Naive thymus-derived CD4-positive, alpha-beta T cell (primary cell): Measurements from ENCODE around the gene AGMO. TPM values are rescaled to one million over a fixed set of nuclear protein-coding genes. Genes with fewer than 3 reads are reported as not detected.

Experiments
- ATAC-seq: fragments of 150-1000 bp; cut with Tn5 transposase; 2 replicates; pipeline ENCODE4 v1.10.0; 2021; ENCODE audit warnings: mild to moderate bottlenecking, moderate library complexity
- CTCF ChIA-PET: fragments of 350-600 bp; sonication (Branson Sonifier 250); formaldehyde crosslinking; loops from one replicate; lab custom pipeline; 2021; ENCODE audit warnings: antibody characterized with exemption; lab: Charles Lee
- POLR2A ChIA-PET: fragments of 350-600 bp; sonication (Branson Sonifier 250); formaldehyde crosslinking; loops from one replicate; lab custom pipeline; 2021; ENCODE audit warnings: antibody characterized with exemption, inconsistent platforms; lab: Charles Lee
- DNase-seq, 9 donors: peaks; one replicate each; pipeline versions ENCODE4 v3.0.0 to v3.0.0-alpha.2; 2020 to 2022; ENCODE audit warnings: mixed read lengths in 1 of 9
- H3K27ac ChIP-seq: one replicate; pipeline ENCODE4 v1.7.0; 2013; ENCODE audit warnings: mild to moderate bottlenecking, low read depth, low read length, moderate library complexity
- H3K27me3 ChIP-seq, 2 donors: one replicate each; pipeline ENCODE4 v1.7.0; 2013; ENCODE audit warnings: low read length in 2 of 2, mild to moderate bottlenecking in 2 of 2, moderate library complexity in 2 of 2; ENCODE audit not compliant: control insufficient read depth in 2 of 2, insufficient read depth in 2 of 2
- H3K36me3 ChIP-seq, 3 experiments: 1 replicate in 2 of 3; 2 replicates in 1 of 3; pipeline ENCODE4 v1.7.0; 2013; ENCODE audit warnings: low read length in 3 of 3, mild to moderate bottlenecking in 3 of 3, moderate library complexity in 1 of 3; ENCODE audit not compliant: insufficient read depth in 3 of 3, control insufficient read depth in 2 of 3
- H3K4me1 ChIP-seq, 2 donors: one replicate each; pipeline ENCODE4 v1.7.0; 2013; ENCODE audit warnings: low read length in 2 of 2, mild to moderate bottlenecking in 2 of 2, moderate library complexity in 1 of 2; ENCODE audit not compliant: control insufficient read depth in 2 of 2, insufficient read depth in 2 of 2
- H3K4me3 ChIP-seq: 2 replicates; pipeline ENCODE4 v1.7.0; 2013; ENCODE audit warnings: mild to moderate bottlenecking, low read length
- H3K9me3 ChIP-seq, 3 experiments: 1 replicate in 2 of 3; 2 replicates in 1 of 3; pipeline ENCODE4 v1.7.0; 2013; ENCODE audit warnings: low read length in 3 of 3; ENCODE audit not compliant: control insufficient read depth in 2 of 3
- H3K27ac Mint-ChIP-seq, 9 donors: one replicate each; pipeline ENCODE4 v1.8.0; 2020 to 2022; ENCODE audit warnings: mixed read lengths in 9 of 9, mild to moderate bottlenecking in 8 of 9, moderate library complexity in 5 of 9, inconsistent platforms in 2 of 9
- H3K27me3 Mint-ChIP-seq, 5 donors: one replicate each; pipeline ENCODE4 v1.8.0; 2021 to 2022; ENCODE audit warnings: mixed read lengths in 5 of 5, mild to moderate bottlenecking in 1 of 5
- H3K36me3 Mint-ChIP-seq, 5 donors: one replicate each; pipeline ENCODE4 v1.8.0; 2020 to 2022; ENCODE audit warnings: mixed read lengths in 5 of 5, mild to moderate bottlenecking in 3 of 5, inconsistent platforms in 1 of 5
- H3K4me1 Mint-ChIP-seq, 7 donors: one replicate each; pipeline ENCODE4 v1.8.0; 2020 to 2022; ENCODE audit warnings: mixed read lengths in 7 of 7, mild to moderate bottlenecking in 3 of 7, inconsistent platforms in 1 of 7
- H3K4me3 Mint-ChIP-seq, 10 donors: one replicate each; pipeline ENCODE4 v1.8.0; 2020 to 2022; ENCODE audit warnings: mild to moderate bottlenecking in 10 of 10, mixed read lengths in 10 of 10, moderate library complexity in 6 of 10, inconsistent platforms in 2 of 10
- H3K9me3 Mint-ChIP-seq, 11 donors: one replicate each; pipeline ENCODE4 v1.8.0; 2020 to 2022; ENCODE audit warnings: mixed read lengths in 11 of 11, mild to moderate bottlenecking in 4 of 11, inconsistent platforms in 1 of 11, moderate library complexity in 1 of 11
- intact Hi-C, 2 donors: fragments of 100-400 bp; cut with micrococcal nuclease; formaldehyde crosslinking; loops; one replicate each; pipeline ENCODE4 v1.15.1; 2023
- polyA plus RNA-seq, 2 donors: library from polyadenylated mRNA; unstranded; fragments of 300-500 nt; fragmentation: Illumina TruSeq; gene quantifications; one replicate each; pipeline ENCODE4 v1.2.3, GENCODE V29; 2021
- total RNA-seq, 6 experiments: library from RNA in 5 of 6; stranded (reverse) in 5 of 6; gene quantifications; 1 replicate in 5 of 6; 2 replicates in 1 of 6; pipeline ENCODE4 v1.2.3 and lab custom pipeline; 2021 to 2026

Gene AGMO
- total and polyA plus RNA-seq, 7 experiments from 2014 or later, result not detected

DNA sequence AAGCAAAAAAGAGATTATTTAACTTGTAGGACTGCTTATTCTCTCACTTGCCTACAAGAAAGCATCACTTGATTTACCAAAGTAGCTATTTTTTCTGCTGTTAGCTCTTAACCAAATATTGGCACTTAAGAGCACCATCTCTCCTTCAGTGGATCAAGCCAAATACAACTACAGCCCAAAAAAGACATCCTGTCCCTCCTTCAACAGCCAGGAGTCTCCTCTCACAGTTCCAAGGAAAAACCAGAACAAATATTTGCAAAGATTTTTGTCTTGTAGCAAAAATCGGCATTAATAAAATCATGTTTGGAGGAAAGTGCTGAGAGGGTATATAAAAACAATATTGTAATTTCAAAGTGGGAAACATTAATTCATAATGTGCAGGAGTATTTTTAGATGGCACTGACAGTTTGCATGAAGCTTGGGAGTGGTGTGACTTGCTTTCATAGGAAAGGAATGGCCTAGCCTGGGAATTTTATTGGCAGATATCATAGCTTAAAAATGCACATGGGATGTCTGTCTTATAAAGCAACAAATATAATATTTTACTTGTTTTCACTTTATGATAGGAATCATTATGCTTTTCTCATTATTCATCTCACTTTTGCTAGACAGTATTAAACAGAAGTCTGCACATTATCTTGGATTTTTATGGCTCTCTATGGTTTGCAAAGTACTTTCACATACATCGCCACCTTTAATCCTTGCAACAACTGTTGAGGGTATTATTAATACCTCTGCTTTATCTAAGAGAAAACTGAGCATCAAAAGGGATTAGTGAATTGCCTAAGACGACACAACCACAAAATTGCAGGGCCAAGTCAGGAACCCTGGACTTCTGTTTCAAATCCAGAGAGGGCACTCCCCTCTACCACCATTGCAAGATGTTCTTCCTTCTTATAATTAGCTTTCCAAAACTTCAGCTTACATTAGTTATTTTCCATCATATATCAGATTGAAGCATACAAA, 103.5 kb downstream of the AGMO start:
- no peaks in the 10 kb centered on the region for H3K27me3 Mint-ChIP-seq
- POLR2A ChIA-PET, result no interaction called here
- H3K27ac Mint-ChIP-seq, result no peak overlapping the region
- CTCF ChIA-PET, result no interaction called here
- no peak overlapping the region for H3K4me3 Mint-ChIP-seq
- intact Hi-C loops, result no loop called here
- H3K4me1 ChIP-seq, result no peaks in the 10 kb centered on the region
- peaks cover 0 to 12% (median 0%) of the 10 kb centered on the region in 11 donors for H3K9me3 Mint-ChIP-seq
- H3K36me3 ChIP-seq, result no peaks in the 10 kb centered on the region
- no peak for DNase-seq
- H3K27me3 ChIP-seq, result no peaks in the 10 kb centered on the region
- no peak overlapping the region for H3K27ac ChIP-seq
- no peaks in the 10 kb centered on the region for H3K36me3 Mint-ChIP-seq
- no peak overlapping the region for H3K4me3 ChIP-seq
- H3K4me1 Mint-ChIP-seq, result no peaks in the 10 kb centered on the region
- no peaks in the 10 kb centered on the region for H3K9me3 ChIP-seq
- no peak for ATAC-seq

DNA sequence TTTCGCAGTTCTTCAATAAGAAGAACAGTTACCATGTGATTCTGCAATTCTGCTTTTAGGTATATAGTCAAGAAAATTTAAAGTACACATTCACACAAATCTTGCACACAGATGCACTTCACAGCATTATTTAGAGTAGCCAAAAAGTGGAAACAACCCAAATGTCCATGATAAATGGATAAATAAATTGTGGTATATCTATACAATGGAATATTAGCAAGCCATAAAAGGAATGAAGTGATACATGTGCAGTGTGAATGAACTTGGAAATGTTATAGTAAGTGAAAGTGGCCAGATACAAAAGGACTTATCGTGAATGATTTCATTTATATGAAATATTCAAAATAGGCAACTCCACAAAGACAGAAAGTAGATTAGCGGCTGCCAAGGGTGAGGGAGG, 109.1 kb downstream of the AGMO start:
- no peaks in the 10 kb centered on the region for H3K4me1 ChIP-seq
- DNase-seq (no peak), ATAC-seq (no peak)
- ChIA-PET POLR2A (no interaction called here), CTCF (no interaction called here)
- H3K27ac ChIP-seq, result no peak overlapping the region
- Mint-ChIP-seq H3K27me3 (no peaks in the 10 kb centered on the region), H3K36me3 (no peaks in the 10 kb centered on the region), H3K4me3 (no peak overlapping the region), H3K9me3 (peaks cover 0 to 19% (median 0%) of the 10 kb centered on the region in 11 donors), H3K4me1 (no peaks in the 10 kb centered on the region), H3K27ac (no peak overlapping the region)
- H3K27me3 ChIP-seq, result no peaks in the 10 kb centered on the region
- H3K4me3 ChIP-seq, result no peak overlapping the region
- intact Hi-C loops, result no loop called here
- H3K36me3 ChIP-seq, result no peaks in the 10 kb centered on the region
- H3K9me3 ChIP-seq, result no peaks in the 10 kb centered on the region

DNA sequence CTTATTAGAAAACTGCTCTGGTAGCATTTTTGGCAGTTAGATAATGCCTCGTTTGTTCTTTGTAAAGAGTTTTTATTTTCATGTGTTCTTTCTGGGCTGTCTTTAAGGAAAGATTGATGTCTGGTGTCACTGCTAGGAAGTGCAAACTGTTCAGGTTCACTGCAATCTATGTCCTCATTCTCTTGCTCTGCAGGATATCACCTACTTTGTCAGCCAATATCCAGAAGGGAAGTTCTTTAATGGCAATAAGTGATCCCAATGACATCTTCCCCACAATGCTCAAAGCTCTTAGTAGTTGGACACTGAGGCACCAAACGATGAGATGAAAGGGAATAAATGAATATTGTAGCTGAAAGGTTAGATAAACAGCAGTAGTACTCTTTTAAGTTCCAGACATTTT, 115.1 kb downstream of the AGMO start:
- ATAC-seq (no peak), DNase-seq (no peak)
- H3K27me3 Mint-ChIP-seq, result no peaks in the 10 kb centered on the region
- no peak overlapping the region for H3K4me3 Mint-ChIP-seq
- H3K36me3 ChIP-seq, result no peaks in the 10 kb centered on the region
- H3K4me1 Mint-ChIP-seq, result no peaks in the 10 kb centered on the region
- H3K4me3 ChIP-seq, result no peak overlapping the region
- POLR2A ChIA-PET, result no interaction called here
- CTCF ChIA-PET, result no interaction called here
- H3K9me3 ChIP-seq, result no peaks in the 10 kb centered on the region
- no peaks in the 10 kb centered on the region for H3K27me3 ChIP-seq
- peaks cover 0 to 29% (median 7%) of the 10 kb centered on the region in 11 donors for H3K9me3 Mint-ChIP-seq
- no peak overlapping the region for H3K27ac ChIP-seq
- intact Hi-C loops, result no loop called here
- no peaks in the 10 kb centered on the region for H3K4me1 ChIP-seq
- no peak overlapping the region for H3K27ac Mint-ChIP-seq
- no peaks in the 10 kb centered on the region for H3K36me3 Mint-ChIP-seq

DNA sequence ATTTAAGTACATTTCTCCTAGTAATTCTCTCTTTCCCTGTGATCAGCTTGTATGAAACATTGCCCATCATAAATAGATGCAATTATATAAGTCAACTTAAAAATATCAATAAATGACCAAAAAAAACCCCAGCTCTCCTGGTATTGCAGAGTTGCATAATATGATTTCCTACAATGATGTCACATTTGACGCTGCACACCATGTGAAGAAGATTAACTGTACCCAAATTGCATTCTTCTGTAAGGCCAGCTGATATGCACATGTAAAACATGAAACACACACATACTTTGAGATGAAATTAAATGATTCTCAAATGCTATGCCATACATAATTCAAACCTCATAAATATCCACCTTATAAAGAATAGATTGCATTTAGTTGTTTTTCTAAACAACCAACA, 115.5 kb downstream of the AGMO start:
- no peak for ATAC-seq
- no peaks in the 10 kb centered on the region for H3K36me3 Mint-ChIP-seq
- no peak overlapping the region for H3K27ac Mint-ChIP-seq

DNA sequence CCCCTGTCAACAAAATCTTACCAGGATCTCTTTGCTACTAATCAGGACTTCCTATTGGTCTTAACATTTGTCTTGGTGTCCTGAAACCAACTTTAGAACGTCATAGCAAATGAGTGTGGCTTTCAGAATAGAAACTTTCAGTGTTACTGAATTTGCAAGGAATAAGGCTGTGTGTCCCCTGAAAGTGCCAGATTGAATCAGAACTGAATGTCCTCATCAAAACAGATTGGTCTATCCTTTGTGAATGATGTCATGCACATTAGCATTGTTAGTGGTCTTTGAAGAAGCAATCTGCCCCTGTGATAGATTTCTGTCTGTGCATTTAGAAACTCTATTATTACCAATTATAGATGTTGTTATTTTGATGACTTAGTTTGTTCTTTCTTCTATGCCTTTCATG, 119.9 kb downstream of the AGMO start:
- DNase-seq (no peak), ATAC-seq (no peak)
- Histone ChIP-seq H3K4me1 (no peaks in the 10 kb centered on the region), H3K27ac (no peak overlapping the region), H3K4me3 (no peak overlapping the region), H3K9me3 (no peaks in the 10 kb centered on the region), H3K27me3 (no peaks in the 10 kb centered on the region), H3K36me3 (no peaks in the 10 kb centered on the region)
- no peaks in the 10 kb centered on the region for H3K27me3 Mint-ChIP-seq
- H3K4me3 Mint-ChIP-seq, result no peak overlapping the region
- H3K36me3 Mint-ChIP-seq, result no peaks in the 10 kb centered on the region
- H3K4me1 Mint-ChIP-seq, result no peaks in the 10 kb centered on the region
- CTCF ChIA-PET, result no interaction called here
- intact Hi-C loops, result no loop called here
- POLR2A ChIA-PET, result no interaction called here
- peaks cover 0 to 30% (median 7%) of the 10 kb centered on the region in 11 donors for H3K9me3 Mint-ChIP-seq
- no peak overlapping the region for H3K27ac Mint-ChIP-seq

More for the DNA sequence above, 115.5 kb downstream of the AGMO start:
- peaks cover 0 to 32% (median 7%) of the 10 kb centered on the region in 11 donors for H3K9me3 Mint-ChIP-seq
- DNase-seq, result no peak
- Histone ChIP-seq H3K9me3 (no peaks in the 10 kb centered on the region), H3K36me3 (no peaks in the 10 kb centered on the region), H3K4me3 (no peak overlapping the region), H3K4me1 (no peaks in the 10 kb centered on the region), H3K27me3 (no peaks in the 10 kb centered on the region), H3K27ac (no peak overlapping the region)
- no peak overlapping the region for H3K4me3 Mint-ChIP-seq
- CTCF ChIA-PET, result interaction anchor here (0.6 kb wide), 1 partner anchor 1266 kb away, joined by 4 read pairs; no protein-coding TSS in a partner anchor
- H3K27me3 Mint-ChIP-seq, result no peaks in the 10 kb centered on the region
- POLR2A ChIA-PET, result no interaction called here
- intact Hi-C loops, result no loop called here
- H3K4me1 Mint-ChIP-seq, result no peaks in the 10 kb centered on the region

DNA sequence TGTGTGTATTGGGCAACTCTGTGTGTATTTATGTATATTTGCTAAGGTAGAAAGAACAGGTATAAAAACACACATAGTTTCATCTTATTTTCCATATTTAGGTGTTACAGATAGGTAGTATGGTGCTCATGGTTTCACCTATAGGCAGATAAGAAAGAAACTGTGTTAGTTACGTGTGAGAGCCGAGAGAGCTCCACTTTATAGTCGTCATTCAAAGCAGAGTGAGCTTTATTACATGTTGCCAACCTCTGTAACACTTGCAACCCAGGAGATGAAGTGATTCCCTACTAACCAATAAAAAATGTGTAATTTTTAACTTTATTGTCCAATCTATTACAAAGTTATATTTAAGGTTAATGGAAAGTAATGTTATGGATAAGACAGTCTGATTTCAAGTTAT, 121.3 kb downstream of the AGMO start:
- Mint-ChIP-seq H3K4me1 (no peaks in the 10 kb centered on the region), H3K27me3 (no peaks in the 10 kb centered on the region), H3K27ac (no peak overlapping the region), H3K36me3 (no peaks in the 10 kb centered on the region), H3K4me3 (no peak overlapping the region), H3K9me3 (peaks cover 0 to 31% (median 10%) of the 10 kb centered on the region in 11 donors)
- Histone ChIP-seq H3K36me3 (no peaks in the 10 kb centered on the region), H3K27ac (no peak overlapping the region), H3K27me3 (no peaks in the 10 kb centered on the region), H3K4me1 (no peaks in the 10 kb centered on the region), H3K9me3 (no peaks in the 10 kb centered on the region), H3K4me3 (no peak overlapping the region)
- DNase-seq, result no peak
- CTCF ChIA-PET, result no interaction called here
- intact Hi-C loops, result no loop called here
- no peak for ATAC-seq
- POLR2A ChIA-PET, result no interaction called here

DNA sequence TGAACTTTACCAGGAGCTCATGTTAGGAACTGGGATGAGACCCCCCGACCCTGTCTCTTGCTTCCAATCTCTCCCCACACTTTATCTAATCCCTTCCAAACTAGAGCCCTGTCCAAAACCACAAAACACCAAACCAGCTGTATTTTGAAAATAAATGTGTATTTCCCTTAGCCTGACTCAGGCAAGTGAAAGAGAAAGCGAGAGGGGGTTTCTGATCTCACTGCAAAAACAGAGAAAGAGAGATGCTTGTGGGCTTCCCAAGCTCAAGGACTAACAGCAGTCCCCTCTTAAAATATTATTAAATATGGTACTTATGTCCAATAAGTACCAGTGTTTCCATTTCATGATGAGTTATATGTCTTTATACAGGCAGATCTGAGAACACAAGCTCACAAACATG, 122.0 kb downstream of the AGMO start:
- no peaks in the 10 kb centered on the region for H3K27me3 Mint-ChIP-seq
- peaks cover 0 to 33% (median 10%) of the 10 kb centered on the region in 11 donors for H3K9me3 Mint-ChIP-seq
- POLR2A ChIA-PET, result no interaction called here
- H3K36me3 Mint-ChIP-seq, result no peaks in the 10 kb centered on the region
- intact Hi-C loops, result no loop called here
- no peak overlapping the region for H3K27ac Mint-ChIP-seq
- ATAC-seq (no peak), DNase-seq (no peak)
- Histone ChIP-seq H3K27me3 (no peaks in the 10 kb centered on the region), H3K4me3 (no peak overlapping the region), H3K27ac (no peak overlapping the region), H3K9me3 (no peaks in the 10 kb centered on the region), H3K4me1 (no peaks in the 10 kb centered on the region), H3K36me3 (no peaks in the 10 kb centered on the region)
- H3K4me3 Mint-ChIP-seq, result no peak overlapping the region
- CTCF ChIA-PET, result interaction anchor here (0.6 kb wide), 1 partner anchor 92 kb away, joined by 3 read pairs; no protein-coding TSS in a partner anchor
- H3K4me1 Mint-ChIP-seq, result no peaks in the 10 kb centered on the region
